Measurements from ENCODE around the gene OLA1. TPM values are rescaled to one million over a fixed set of nuclear protein-coding genes. Genes with fewer than 3 reads are reported as not detected.

OLA1 gene
- total RNA-seq, 1 experiment from 2014 or later, result 126 TPM

GRCh38 chr2:174208026-174208425 is 40.3 kb downstream of the OLA1 start:
- Histone ChIP-seq H3K4me3 (ENCODE audit: low read depth in 2 of 2, low read length in 2 of 2) (no peak overlapping the region), H3K4me1 (ENCODE audit: control insufficient read depth, insufficient read depth, low read length) (no peaks in the 10 kb centered on the region), H3K9me3 (ENCODE audit: control insufficient read depth, insufficient read depth, low read depth, low read length) (no peaks in the 10 kb centered on the region), H3K27me3 (ENCODE audit: control insufficient read depth, insufficient read depth, low read length) (no peaks in the 10 kb centered on the region), H3K36me3 (ENCODE audit: control insufficient read depth, insufficient read depth, low read length) (no peaks in the 10 kb centered on the region), H3K27ac (ENCODE audit: low read length) (no peak overlapping the region)
- DNase-seq (ENCODE audit: low read depth, low spot score) (no peak), ATAC-seq (no peak)
- intact Hi-C loops (cut with micrococcal nuclease; ENCODE audit: unreplicated experiment), result no loop called here
- ChIA-PET POLR2A (no interaction called here), CTCF (no interaction called here)
- in situ Hi-C loops (cut with HindIII; ENCODE audit: low pct_unique_long_range_greater_than_20kb, low sequenced_read_pairs), result no loop called here
- no peak for TF ChIP-seq SIN3A (IDR thresholded peaks at IDR 0.05; ENCODE audit: borderline replicate concordance, insufficient read depth, low read depth, low read length)
- TF ChIP-seq TCF7L2 (IDR thresholded peaks at IDR 0.05; ENCODE audit: low read depth, low read length), result no peak
- no peak for TF ChIP-seq REST (IDR thresholded peaks at IDR 0.05; ENCODE audit: insufficient read depth in 1 of 2, low read depth in 2 of 2, low read length in 1 of 2)
- TF ChIP-seq POLR2AphosphoS5 (IDR thresholded peaks at IDR 0.05; ENCODE audit: low read depth, low read length), result no peak
- TF ChIP-seq CTCF (IDR thresholded peaks at IDR 0.05), result no peak
- no TSS peak for BruUV-seq (replicated peaks)

GRCh38 chr2:174205562-174205961 is 42.8 kb downstream of the OLA1 start:
- POLR2A ChIA-PET, result no interaction called here
- H3K27me3 ChIP-seq (ENCODE audit: control insufficient read depth, insufficient read depth, low read length), result no peaks in the 10 kb centered on the region
- in situ Hi-C loops (cut with HindIII; ENCODE audit: low pct_unique_long_range_greater_than_20kb, low sequenced_read_pairs), result no loop called here
- DNase-seq (ENCODE audit: low read depth, low spot score) (no peak), ATAC-seq (no peak)
- CTCF ChIA-PET, result no interaction called here
- intact Hi-C loops (cut with micrococcal nuclease; ENCODE audit: unreplicated experiment), result no loop called here
- TF ChIP-seq POLR2AphosphoS5 (IDR thresholded peaks at IDR 0.05; ENCODE audit: low read depth, low read length), result no peak
- TF ChIP-seq SIN3A (IDR thresholded peaks at IDR 0.05; ENCODE audit: borderline replicate concordance, insufficient read depth, low read depth, low read length), result no peak
- TF ChIP-seq CTCF (IDR thresholded peaks at IDR 0.05), result no peak
- TF ChIP-seq TCF7L2 (IDR thresholded peaks at IDR 0.05; ENCODE audit: low read depth, low read length), result no peak
- TF ChIP-seq REST (IDR thresholded peaks at IDR 0.05; ENCODE audit: insufficient read depth in 1 of 2, low read depth in 2 of 2, low read length in 1 of 2), result no peak
- BruUV-seq (replicated peaks), result no TSS peak
- no peaks in the 10 kb centered on the region for H3K9me3 ChIP-seq (ENCODE audit: control insufficient read depth, insufficient read depth, low read depth, low read length)
- H3K27ac ChIP-seq (ENCODE audit: low read length), result no peak overlapping the region
- H3K4me3 ChIP-seq (ENCODE audit: low read depth in 2 of 2, low read length in 2 of 2), result no peak overlapping the region
- H3K36me3 ChIP-seq (ENCODE audit: control insufficient read depth, insufficient read depth, low read length), result no peaks in the 10 kb centered on the region
- H3K4me1 ChIP-seq (ENCODE audit: control insufficient read depth, insufficient read depth, low read length), result no peaks in the 10 kb centered on the region
